Measurements from ENCODE around the gene TMEM61.
"Not testable (repeated sequence)": the region's sequence is repeated elsewhere in the genome, so short reads cannot be mapped to it uniquely, and the experiment has no call there.

TMEM61 gene

GRCh38 chr1:54963829-54964228 is 16.6 kb upstream of the TMEM61 start:
- peaks cover 24% of the 10 kb centered on the region for H3K4me1 ChIP-seq (ENCODE audit: control insufficient read depth, low read depth, low read length)
- not testable (repeated sequence) for H3K27ac ChIP-seq (ENCODE audit: low read length); H3K27me3 ChIP-seq (ENCODE audit: control insufficient read depth, insufficient read depth, low read length); H3K4me3 ChIP-seq (ENCODE audit: low read length); H3K9me3 ChIP-seq (ENCODE audit: control insufficient read depth, low read depth, low read length); H3K36me3 ChIP-seq (ENCODE audit: control insufficient read depth, low read depth, low read length); H3K9ac ChIP-seq (ENCODE audit: low read length)

- H3K9me3 ChIP-seq (ENCODE audit: control insufficient read depth, low read depth, low read length) = no peaks in the 10 kb centered on the region
- no peak overlapping the region for H3K9ac ChIP-seq (ENCODE audit: low read length)
- H3K4me1 ChIP-seq (ENCODE audit: control insufficient read depth, low read depth, low read length) = peaks cover 24% of the 10 kb centered on the region
- H3K4me3 ChIP-seq (ENCODE audit: low read length) = no peak overlapping the region
- H3K27ac ChIP-seq (ENCODE audit: low read length) = no peak overlapping the region
- H3K36me3 ChIP-seq (ENCODE audit: control insufficient read depth, low read depth, low read length) = no peaks in the 10 kb centered on the region
- H3K27me3 ChIP-seq (ENCODE audit: control insufficient read depth, insufficient read depth, low read length) = no peaks in the 10 kb centered on the region
These were observed 14.6 kb upstream of the TMEM61 start for GRCh38 chr1:54965624-54966340.

- Histone ChIP-seq H3K36me3 (ENCODE audit: control insufficient read depth, low read depth, low read length) (no peaks in the 10 kb centered on the region), H3K9ac (ENCODE audit: low read length) (no peak overlapping the region), H3K9me3 (ENCODE audit: control insufficient read depth, low read depth, low read length) (no peaks in the 10 kb centered on the region), H3K4me3 (ENCODE audit: low read length) (no peak overlapping the region), H3K27ac (ENCODE audit: low read length) (no peak overlapping the region), H3K4me1 (ENCODE audit: control insufficient read depth, low read depth, low read length) (peaks cover 11% of the 10 kb centered on the region), H3K27me3 (ENCODE audit: control insufficient read depth, insufficient read depth, low read length) (no peaks in the 10 kb centered on the region)
These were observed 13.1 kb upstream of the TMEM61 start for GRCh38 chr1:54967372-54967771.

- Histone ChIP-seq H3K27me3 (ENCODE audit: control insufficient read depth, insufficient read depth, low read length) (no peaks in the 10 kb centered on the region), H3K36me3 (ENCODE audit: control insufficient read depth, low read depth, low read length) (no peaks in the 10 kb centered on the region), H3K27ac (ENCODE audit: low read length) (no peak overlapping the region), H3K9me3 (ENCODE audit: control insufficient read depth, low read depth, low read length) (no peaks in the 10 kb centered on the region), H3K9ac (ENCODE audit: low read length) (no peak overlapping the region), H3K4me3 (ENCODE audit: low read length) (no peak overlapping the region), H3K4me1 (ENCODE audit: control insufficient read depth, low read depth, low read length) (peaks cover under 1% of the 10 kb centered on the region)
These were observed 11.9 kb upstream of the TMEM61 start for GRCh38 chr1:54968551-54968950.

GRCh38 chr1:54969879-54970278 is 10.5 kb upstream of the TMEM61 start:
- H3K9me3 ChIP-seq (ENCODE audit: control insufficient read depth, low read depth, low read length) = no peaks in the 10 kb centered on the region
- H3K4me1 ChIP-seq (ENCODE audit: control insufficient read depth, low read depth, low read length) = no peaks in the 10 kb centered on the region
- no peak overlapping the region for H3K27ac ChIP-seq (ENCODE audit: low read length)
- no peaks in the 10 kb centered on the region for H3K36me3 ChIP-seq (ENCODE audit: control insufficient read depth, low read depth, low read length)
- H3K27me3 ChIP-seq (ENCODE audit: control insufficient read depth, insufficient read depth, low read length) = no peaks in the 10 kb centered on the region
- no peak overlapping the region for H3K9ac ChIP-seq (ENCODE audit: low read length)
- H3K4me3 ChIP-seq (ENCODE audit: low read length) = no peak overlapping the region

GRCh38 chr1:54970901-54971300 is 9.5 kb upstream of the TMEM61 start:
- no peak overlapping the region for H3K4me3 ChIP-seq (ENCODE audit: low read length)
- no peaks in the 10 kb centered on the region for H3K27me3 ChIP-seq (ENCODE audit: control insufficient read depth, insufficient read depth, low read length)
- H3K36me3 ChIP-seq (ENCODE audit: control insufficient read depth, low read depth, low read length) = no peaks in the 10 kb centered on the region
- no peaks in the 10 kb centered on the region for H3K4me1 ChIP-seq (ENCODE audit: control insufficient read depth, low read depth, low read length)
- H3K9me3 ChIP-seq (ENCODE audit: control insufficient read depth, low read depth, low read length) = no peaks in the 10 kb centered on the region
- no peak overlapping the region for H3K9ac ChIP-seq (ENCODE audit: low read length)
- no peak overlapping the region for H3K27ac ChIP-seq (ENCODE audit: low read length)

- Histone ChIP-seq H3K27ac (ENCODE audit: low read length) (no peak overlapping the region), H3K27me3 (ENCODE audit: control insufficient read depth, insufficient read depth, low read length) (no peaks in the 10 kb centered on the region), H3K4me1 (ENCODE audit: control insufficient read depth, low read depth, low read length) (no peaks in the 10 kb centered on the region), H3K4me3 (ENCODE audit: low read length) (no peak overlapping the region), H3K36me3 (ENCODE audit: control insufficient read depth, low read depth, low read length) (no peaks in the 10 kb centered on the region), H3K9ac (ENCODE audit: low read length) (no peak overlapping the region), H3K9me3 (ENCODE audit: control insufficient read depth, low read depth, low read length) (no peaks in the 10 kb centered on the region)
These were observed 9.1 kb upstream of the TMEM61 start for GRCh38 chr1:54971317-54971791.

- no peak overlapping the region for H3K9ac ChIP-seq (ENCODE audit: low read length)
- no peak overlapping the region for H3K4me3 ChIP-seq (ENCODE audit: low read length)
- H3K27ac ChIP-seq (ENCODE audit: low read length) = no peak overlapping the region
- no peaks in the 10 kb centered on the region for H3K9me3 ChIP-seq (ENCODE audit: control insufficient read depth, low read depth, low read length)
- no peaks in the 10 kb centered on the region for H3K4me1 ChIP-seq (ENCODE audit: control insufficient read depth, low read depth, low read length)
- H3K36me3 ChIP-seq (ENCODE audit: control insufficient read depth, low read depth, low read length) = no peaks in the 10 kb centered on the region
- no peaks in the 10 kb centered on the region for H3K27me3 ChIP-seq (ENCODE audit: control insufficient read depth, insufficient read depth, low read length)
These were observed 8.0 kb upstream of the TMEM61 start for GRCh38 chr1:54972436-54972835.

GRCh38 chr1:54973205-54973921 is 7.1 kb upstream of the TMEM61 start:
- Histone ChIP-seq H3K9me3 (ENCODE audit: control insufficient read depth, low read depth, low read length) (no peaks in the 10 kb centered on the region), H3K27ac (ENCODE audit: low read length) (no peak overlapping the region), H3K9ac (ENCODE audit: low read length) (no peak overlapping the region), H3K27me3 (ENCODE audit: control insufficient read depth, insufficient read depth, low read length) (peaks cover under 1% of the 10 kb centered on the region), H3K4me1 (ENCODE audit: control insufficient read depth, low read depth, low read length) (peaks cover 3% of the 10 kb centered on the region), H3K36me3 (ENCODE audit: control insufficient read depth, low read depth, low read length) (no peaks in the 10 kb centered on the region), H3K4me3 (ENCODE audit: low read length) (no peak overlapping the region)

- Histone ChIP-seq H3K36me3 (ENCODE audit: control insufficient read depth, low read depth, low read length) (no peaks in the 10 kb centered on the region), H3K4me1 (ENCODE audit: control insufficient read depth, low read depth, low read length) (peaks cover 7% of the 10 kb centered on the region), H3K9me3 (ENCODE audit: control insufficient read depth, low read depth, low read length) (no peaks in the 10 kb centered on the region), H3K4me3 (ENCODE audit: low read length) (no peak overlapping the region), H3K27me3 (ENCODE audit: control insufficient read depth, insufficient read depth, low read length) (peaks cover 22% of the 10 kb centered on the region), H3K9ac (ENCODE audit: low read length) (no peak overlapping the region), H3K27ac (ENCODE audit: low read length) (no peak overlapping the region)
These were observed 4.9 kb upstream of the TMEM61 start for GRCh38 chr1:54975356-54976108.

- peaks cover 34% of the 10 kb centered on the region for H3K27me3 ChIP-seq (ENCODE audit: control insufficient read depth, insufficient read depth, low read length)
- H3K36me3 ChIP-seq (ENCODE audit: control insufficient read depth, low read depth, low read length) = no peaks in the 10 kb centered on the region
- no peak overlapping the region for H3K9ac ChIP-seq (ENCODE audit: low read length)
- H3K4me3 ChIP-seq (ENCODE audit: low read length) = no peak overlapping the region
- H3K9me3 ChIP-seq (ENCODE audit: control insufficient read depth, low read depth, low read length) = no peaks in the 10 kb centered on the region
- no peak overlapping the region for H3K27ac ChIP-seq (ENCODE audit: low read length)
- peaks cover 7% of the 10 kb centered on the region for H3K4me1 ChIP-seq (ENCODE audit: control insufficient read depth, low read depth, low read length)
These were observed 3.7 kb upstream of the TMEM61 start for GRCh38 chr1:54976747-54977146.

Measured in iPS-18a (cell line).